ENCODE results near the gene OR6C68. TPM values are rescaled to one million over a fixed set of nuclear protein-coding genes. Genes with fewer than 3 reads are reported as not detected.

OR6C68 gene
- total and polyA plus RNA-seq, 12 donors, result not detected

DNA sequence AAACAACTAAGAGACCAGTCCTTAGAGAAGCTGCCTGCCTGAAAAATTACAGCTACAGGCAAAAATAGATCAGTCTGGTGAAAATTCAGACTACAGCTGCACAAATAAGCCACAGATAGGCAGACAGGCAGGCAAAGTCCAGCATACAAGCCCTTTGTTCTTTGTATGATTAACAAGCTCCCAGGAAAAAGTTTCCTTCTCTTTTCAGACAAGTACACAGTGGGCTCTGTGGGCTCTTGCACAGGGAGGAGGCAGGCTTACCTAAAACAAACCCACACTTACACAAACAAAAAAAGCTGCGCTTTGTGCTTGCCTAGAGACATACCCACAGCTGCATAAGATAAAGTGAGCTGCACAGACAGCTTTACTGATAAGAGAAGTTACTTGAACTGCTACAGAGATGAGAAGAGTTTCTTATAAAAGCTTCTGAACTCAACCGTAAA is 7.7 kb downstream of the OR6C68 start:
- H3K4me1 ChIP-seq (replicated peaks in 1 of 2), result no peaks in the 10 kb centered on the region
- H3K36me3 ChIP-seq (replicated peaks in 1 of 2), result no peaks in the 10 kb centered on the region
- H3K9me3 ChIP-seq (replicated peaks in 1 of 3), result no peaks in the 10 kb centered on the region
- intact Hi-C loops (cut with DNase I), result no loop called here
- no peak for TF ChIP-seq POLR2A (IDR thresholded peaks at IDR 0.05)
- TF ChIP-seq, protein P1, sequence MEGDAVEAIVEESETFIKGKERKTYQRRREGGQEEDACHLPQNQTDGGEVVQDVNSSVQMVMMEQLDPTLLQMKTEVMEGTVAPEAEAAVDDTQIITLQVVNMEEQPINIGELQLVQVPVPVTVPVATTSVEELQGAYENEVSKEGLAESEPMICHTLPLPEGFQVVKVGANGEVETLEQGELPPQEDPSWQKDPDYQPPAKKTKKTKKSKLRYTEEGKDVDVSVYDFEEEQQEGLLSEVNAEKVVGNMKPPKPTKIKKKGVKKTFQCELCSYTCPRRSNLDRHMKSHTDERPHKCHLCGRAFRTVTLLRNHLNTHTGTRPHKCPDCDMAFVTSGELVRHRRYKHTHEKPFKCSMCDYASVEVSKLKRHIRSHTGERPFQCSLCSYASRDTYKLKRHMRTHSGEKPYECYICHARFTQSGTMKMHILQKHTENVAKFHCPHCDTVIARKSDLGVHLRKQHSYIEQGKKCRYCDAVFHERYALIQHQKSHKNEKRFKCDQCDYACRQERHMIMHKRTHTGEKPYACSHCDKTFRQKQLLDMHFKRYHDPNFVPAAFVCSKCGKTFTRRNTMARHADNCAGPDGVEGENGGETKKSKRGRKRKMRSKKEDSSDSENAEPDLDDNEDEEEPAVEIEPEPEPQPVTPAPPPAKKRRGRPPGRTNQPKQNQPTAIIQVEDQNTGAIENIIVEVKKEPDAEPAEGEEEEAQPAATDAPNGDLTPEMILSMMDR (IDR thresholded peaks at IDR 0.05), result no peak
- 17 to 38% (median 25%) methylated on average over 2 of the region's 2 CpGs for WGBS, 4 donors
- no peak overlapping the region for H3K4me3 ChIP-seq
- no peaks in the 10 kb centered on the region for H3K27me3 ChIP-seq
- no peak for DNase-seq
- no peak overlapping the region for H3K27ac ChIP-seq

DNA sequence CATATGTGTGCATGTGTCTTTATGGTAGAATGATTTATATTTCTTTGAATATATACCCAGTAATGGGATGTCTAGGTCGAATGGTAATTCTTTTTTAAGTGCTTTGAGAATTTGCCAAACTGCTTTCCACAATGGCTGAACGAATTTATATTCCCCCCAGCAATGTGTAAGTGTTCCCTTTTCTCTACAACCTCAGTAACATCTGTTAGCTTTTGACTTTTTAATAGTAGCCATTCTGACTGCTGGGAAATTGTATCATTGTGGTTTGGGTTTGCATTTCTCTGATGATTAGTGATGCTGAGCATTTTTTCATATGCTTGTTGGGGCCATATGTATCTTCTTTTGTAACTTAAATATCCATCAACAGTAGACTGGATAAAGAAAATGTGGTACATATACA is 9.4 kb downstream of the OR6C68 start:
- no peak for TF ChIP-seq POLR2A (IDR thresholded peaks at IDR 0.05)
- TF ChIP-seq, protein P1 (IDR thresholded peaks at IDR 0.05), result no peak
- no peak overlapping the region for H3K4me3 ChIP-seq
- intact Hi-C loops (cut with DNase I), result no loop called here
- H3K36me3 ChIP-seq (replicated peaks in 1 of 2), result no peaks in the 10 kb centered on the region
- no peaks in the 10 kb centered on the region for H3K9me3 ChIP-seq (replicated peaks in 1 of 3)
- H3K27me3 ChIP-seq, result no peaks in the 10 kb centered on the region
- DNase-seq, result no peak
- H3K27ac ChIP-seq, result no peak overlapping the region
- no peaks in the 10 kb centered on the region for H3K4me1 ChIP-seq (replicated peaks in 1 of 2)
- 29 to 32% (median 29%) methylated on average over 2 of the region's 2 CpGs for WGBS, 4 donors

DNA sequence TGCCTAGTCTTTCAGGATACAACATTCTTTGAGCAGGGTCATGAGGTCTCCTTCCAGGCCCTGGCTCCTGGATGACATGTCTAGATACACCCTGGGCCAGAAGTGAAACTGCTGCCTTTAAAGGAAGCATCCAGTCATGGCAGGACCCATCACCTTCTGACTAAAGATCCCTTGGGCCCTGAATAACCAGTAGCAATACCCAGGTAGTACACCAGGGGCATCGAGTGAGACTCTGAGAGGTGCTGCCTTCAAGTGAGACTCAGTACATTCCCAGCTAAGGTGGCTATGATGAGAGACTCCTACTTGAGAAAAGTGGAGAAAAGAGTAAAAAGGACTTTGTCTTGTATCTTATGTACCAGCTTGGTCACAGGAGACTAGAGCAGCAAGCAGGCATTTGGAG is 23.5 kb downstream of the OR6C68 start:
- Histone ChIP-seq H3K27ac (no peak overlapping the region), H3K4me1 (replicated peaks in 1 of 2) (no peaks in the 10 kb centered on the region), H3K9me3 (replicated peaks in 1 of 3) (no peaks in the 10 kb centered on the region), H3K36me3 (replicated peaks in 1 of 2) (no peaks in the 10 kb centered on the region), H3K27me3 (no peaks in the 10 kb centered on the region), H3K4me3 (no peak overlapping the region)
- TF ChIP-seq, protein P1 (IDR thresholded peaks at IDR 0.05), result no peak
- no peak for TF ChIP-seq POLR2A (IDR thresholded peaks at IDR 0.05)
- WGBS, 4 donors, result 38 to 74% (median 67%) methylated on average over 1 of the region's 1 CpG
- intact Hi-C loops (cut with DNase I), result no loop called here
- DNase-seq, result no peak

DNA sequence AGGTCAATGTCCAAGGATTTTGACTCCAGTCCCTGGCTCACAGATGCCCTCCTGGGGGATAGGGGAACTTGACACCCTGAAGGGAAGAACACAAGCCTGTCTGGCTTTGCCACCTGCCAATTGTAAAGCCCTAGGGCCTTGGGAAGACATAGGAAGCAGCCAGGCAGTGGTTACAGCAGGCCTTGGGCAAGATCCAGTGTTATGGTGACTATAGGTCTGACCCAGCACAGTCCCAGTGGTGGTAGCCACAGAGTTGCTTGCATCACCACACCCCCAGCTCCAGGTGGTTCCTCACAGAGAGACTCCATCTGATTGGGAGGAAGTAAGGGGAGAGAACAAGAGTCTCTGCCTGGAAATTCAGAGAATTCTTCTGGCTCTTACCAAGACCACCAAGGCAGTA is 24.2 kb downstream of the OR6C68 start:
- Histone ChIP-seq H3K27ac (no peak overlapping the region), H3K4me1 (replicated peaks in 1 of 2) (no peaks in the 10 kb centered on the region), H3K36me3 (replicated peaks in 1 of 2) (no peaks in the 10 kb centered on the region), H3K9me3 (replicated peaks in 1 of 3) (no peaks in the 10 kb centered on the region), H3K4me3 (no peak overlapping the region), H3K27me3 (no peaks in the 10 kb centered on the region)
- TF ChIP-seq, protein P1 (IDR thresholded peaks at IDR 0.05), result no peak
- no peak for TF ChIP-seq POLR2A (IDR thresholded peaks at IDR 0.05)
- intact Hi-C loops (cut with DNase I), result no loop called here
- no peak for DNase-seq

Other genes with a start within 250 kb of the OR6C68 start
- gene OR6C74, start 247.8 kb upstream of the OR6C68 start, total RNA-seq, result 1 to 10 TPM in 1 of 9 donors, not detected in 8; 1.1 TPM
- gene OR6C74, start 247.8 kb upstream of the OR6C68 start, polyA plus RNA-seq, result not detected
- gene OR6C6, start 195.8 kb upstream of the OR6C68 start, total RNA-seq, result not detected
- not detected for gene OR6C6, start 195.8 kb upstream of the OR6C68 start, polyA plus RNA-seq
- gene OR6C1, start 178.0 kb upstream of the OR6C68 start, total RNA-seq, result under 1 TPM in 1 of 9 donors, not detected in 8; 0.11 TPM
- gene OR6C1, start 178.0 kb upstream of the OR6C68 start, polyA plus RNA-seq, result not detected
- gene OR6C3, start 161.6 kb upstream of the OR6C68 start, total RNA-seq, result not detected
- not detected for gene OR6C3, start 161.6 kb upstream of the OR6C68 start, polyA plus RNA-seq
- not detected for gene OR6C75, start 129.4 kb upstream of the OR6C68 start, total RNA-seq
- gene OR6C75, start 129.4 kb upstream of the OR6C68 start, polyA plus RNA-seq, result not detected
- gene OR6C65, start 91.8 kb upstream of the OR6C68 start, total RNA-seq, result not detected
- not detected for gene OR6C65, start 91.8 kb upstream of the OR6C68 start, polyA plus RNA-seq
- gene OR6C76, start 66.1 kb upstream of the OR6C68 start, total RNA-seq, result not detected
- not detected for gene OR6C76, start 66.1 kb upstream of the OR6C68 start, polyA plus RNA-seq
- gene OR6C2, start 48.3 kb upstream of the OR6C68 start, total RNA-seq, result not detected
- not detected for gene OR6C2, start 48.3 kb upstream of the OR6C68 start, polyA plus RNA-seq
- gene OR6C70, start 22.2 kb upstream of the OR6C68 start, total RNA-seq, result not detected
- gene OR6C70, start 22.2 kb upstream of the OR6C68 start, polyA plus RNA-seq, result not detected
- gene OR6C4, start 57.2 kb downstream of the OR6C68 start, total RNA-seq, result not detected
- gene OR6C4, start 57.2 kb downstream of the OR6C68 start, polyA plus RNA-seq, result not detected
- not detected for gene OR2AP1, start 80.1 kb downstream of the OR6C68 start, total RNA-seq
- not detected for gene OR2AP1, start 80.1 kb downstream of the OR6C68 start, polyA plus RNA-seq
- gene OR10P1, start 144.5 kb downstream of the OR6C68 start, total RNA-seq, result not detected
- gene OR10P1, start 144.5 kb downstream of the OR6C68 start, polyA plus RNA-seq, result not detected
- 10 to 100 TPM in 6 of 9 donors, 1 to 10 TPM in 3; 5.7 to 41.3 (median 14.6) TPM for gene ITGA7, start 215.5 kb downstream of the OR6C68 start, total RNA-seq
- 10 to 100 TPM in 2 of 3 donors, 1 to 10 TPM in 1; 9.3 to 77.1 (median 53.6) TPM for gene ITGA7, start 215.5 kb downstream of the OR6C68 start, polyA plus RNA-seq
- gene BLOC1S1, start 223.7 kb downstream of the OR6C68 start, total RNA-seq, result 100 to 1,000 TPM; 180 to 304 (median 220) TPM
- 1,000 to 10,000 TPM in 1 of 3 donors, 100 to 1,000 TPM in 2; 188 to 1,005 (median 657) TPM for gene BLOC1S1, start 223.7 kb downstream of the OR6C68 start, polyA plus RNA-seq
- gene RDH5, start 228.0 kb downstream of the OR6C68 start, total RNA-seq, result 10 to 100 TPM in 1 of 9 donors, 1 to 10 TPM in 8; 1.9 to 25.7 (median 4.5) TPM
- gene RDH5, start 228.0 kb downstream of the OR6C68 start, polyA plus RNA-seq, result 10 to 100 TPM in 2 of 3 donors, 1 to 10 TPM in 1; 2.7 to 41.4 (median 32.7) TPM
- gene CD63, start 236.6 kb downstream of the OR6C68 start, total RNA-seq, result 1,000 to 10,000 TPM in 7 of 9 donors, 100 to 1,000 TPM in 2; 796 to 1,954 (median 1,283) TPM
- gene CD63, start 236.6 kb downstream of the OR6C68 start, polyA plus RNA-seq, result 1,000 to 10,000 TPM; 1,798 to 2,350 (median 1,843) TPM